ENCODE measurements around the gene HSPB2. TPM values are rescaled to one million over a fixed set of nuclear protein-coding genes. Genes with fewer than 3 reads are reported as not detected.
A peak's percentile ranks its signal among the peaks of the same experiment; 100 is the strongest.
"Not testable (repeated sequence)": the region's sequence is repeated elsewhere in the genome, so short reads cannot be mapped to it uniquely, and the experiment has no call there.

Gene HSPB2
- total RNA-seq, 1 donor from 2014 or later: 16.7 TPM

DNA sequence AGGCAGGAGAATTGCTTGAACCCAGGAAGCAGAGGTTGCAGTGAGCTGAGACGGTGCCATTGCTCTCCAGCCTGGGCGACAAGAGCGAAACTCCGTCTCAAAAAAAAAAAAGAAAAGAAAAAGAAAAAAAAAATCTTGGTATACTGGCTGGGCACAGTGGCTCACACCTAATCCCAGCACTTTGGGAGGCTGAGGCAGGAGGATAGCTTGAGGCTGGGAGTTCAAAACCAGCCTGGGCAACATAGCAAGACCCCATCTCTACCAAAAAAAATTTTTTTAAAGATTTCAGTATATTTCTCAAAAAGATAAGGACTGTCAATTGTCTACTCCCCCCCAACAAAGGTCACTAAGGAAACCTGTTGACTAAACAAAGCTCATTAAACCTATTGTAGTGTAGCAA lies 27.5 kb upstream of the HSPB2 start:
- H3K27ac ChIP-seq (ENCODE audit: low read depth, low read length); H3K27me3 ChIP-seq (ENCODE audit: control insufficient read depth in 3 of 3, insufficient read depth in 3 of 3, low read length in 3 of 3): not testable (repeated sequence)

DNA sequence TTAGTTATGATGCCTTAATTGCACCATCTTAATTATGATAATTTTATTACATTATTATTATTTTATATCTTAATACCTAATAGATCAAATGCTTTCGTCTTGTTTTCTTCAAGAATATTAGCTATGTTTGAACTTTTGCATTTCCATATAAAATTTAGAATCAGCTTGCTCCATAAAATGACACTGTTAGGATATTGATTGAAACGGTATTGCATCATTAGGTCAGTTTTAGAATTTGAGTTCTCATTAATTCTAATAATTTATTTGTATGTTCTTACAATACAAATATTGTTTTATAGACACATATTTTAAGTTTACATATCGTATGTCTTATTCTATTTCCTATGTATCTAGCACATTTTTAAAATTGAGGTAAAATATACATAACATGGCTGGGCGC lies 26.5 kb upstream of the HSPB2 start:
- Histone ChIP-seq H3K4me3 (ENCODE audit: low read length in 3 of 3) (no peak overlapping the region), H3K9me3 (ENCODE audit: control insufficient read depth in 3 of 3, low read length in 3 of 3) (no peaks in the 10 kb centered on the region), H3K9ac (ENCODE audit: low read depth in 1 of 3, low read length in 3 of 3) (no peak overlapping the region), H3K36me3 (ENCODE audit: control insufficient read depth in 3 of 3, insufficient read depth in 3 of 3, low read length in 3 of 3) (no peaks in the 10 kb centered on the region), H3K27me3 (ENCODE audit: control insufficient read depth in 3 of 3, insufficient read depth in 3 of 3, low read length in 3 of 3) (no peaks in the 10 kb centered on the region), H3K27ac (ENCODE audit: low read depth, low read length) (no peak overlapping the region), H3K4me1 (ENCODE audit: control insufficient read depth in 3 of 3, insufficient read depth in 3 of 3, low read length in 3 of 3) (no peaks in the 10 kb centered on the region)

More for the DNA sequence above, 27.5 kb upstream of the HSPB2 start:
- not testable (repeated sequence) for H3K36me3 ChIP-seq (ENCODE audit: control insufficient read depth in 3 of 3, insufficient read depth in 3 of 3, low read length in 3 of 3); H3K9me3 ChIP-seq (ENCODE audit: control insufficient read depth in 3 of 3, low read length in 3 of 3); H3K4me1 ChIP-seq (ENCODE audit: control insufficient read depth in 3 of 3, insufficient read depth in 3 of 3, low read length in 3 of 3); H3K4me3 ChIP-seq (ENCODE audit: low read length in 3 of 3); H3K9ac ChIP-seq (ENCODE audit: low read depth in 1 of 3, low read length in 3 of 3)

DNA sequence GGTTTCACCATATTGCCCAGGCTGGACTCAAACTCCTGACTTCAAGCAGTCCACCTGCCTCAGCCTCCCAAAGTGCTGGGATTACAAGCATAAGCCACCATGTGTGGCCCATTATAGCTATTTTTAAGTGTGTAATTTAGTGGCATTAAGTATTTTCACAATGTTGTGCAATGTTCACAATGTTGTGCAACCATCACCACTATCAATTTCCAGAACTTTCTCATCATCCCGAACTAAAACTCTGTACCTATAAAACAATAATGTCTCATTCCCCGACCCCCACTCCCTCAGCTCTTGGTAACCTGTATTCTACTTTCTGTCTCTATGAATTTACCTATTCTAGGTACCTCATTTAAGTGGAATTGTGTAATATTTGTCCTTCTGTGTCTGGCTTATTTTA lies 25.7 kb upstream of the HSPB2 start:
- no peaks in the 10 kb centered on the region for H3K27me3 ChIP-seq (ENCODE audit: control insufficient read depth in 3 of 3, insufficient read depth in 3 of 3, low read length in 3 of 3)
- no peaks in the 10 kb centered on the region for H3K4me1 ChIP-seq (ENCODE audit: control insufficient read depth in 3 of 3, insufficient read depth in 3 of 3, low read length in 3 of 3)
- no peaks in the 10 kb centered on the region for H3K9me3 ChIP-seq (ENCODE audit: control insufficient read depth in 3 of 3, low read length in 3 of 3)
- no peak overlapping the region for H3K27ac ChIP-seq (ENCODE audit: low read depth, low read length)
- H3K36me3 ChIP-seq (ENCODE audit: control insufficient read depth in 3 of 3, insufficient read depth in 3 of 3, low read length in 3 of 3): no peaks in the 10 kb centered on the region
- H3K4me3 ChIP-seq (ENCODE audit: low read length in 3 of 3): no peak overlapping the region
- no peak overlapping the region for H3K9ac ChIP-seq (ENCODE audit: low read depth in 1 of 3, low read length in 3 of 3)

DNA sequence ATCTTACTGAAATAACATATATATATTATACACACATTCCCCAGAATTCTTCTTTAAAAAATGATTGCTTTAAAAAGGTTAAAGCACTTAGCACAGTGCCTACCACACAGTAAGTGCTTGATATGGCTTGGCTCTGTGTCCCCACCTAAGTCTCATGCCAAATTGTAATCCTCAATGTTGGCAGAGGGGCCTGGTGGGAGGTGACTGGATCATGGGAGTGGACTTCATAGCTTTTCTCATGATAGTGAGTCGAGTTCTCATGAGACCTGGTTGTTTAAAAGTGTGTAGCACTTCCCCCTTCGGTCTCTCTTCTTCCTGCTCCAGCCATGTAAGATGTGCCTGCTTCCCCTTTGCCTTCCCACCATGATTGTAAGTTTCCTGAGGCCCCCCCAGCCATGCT lies 7.1 kb upstream of the HSPB2 start:
- Histone ChIP-seq H3K9me3 (ENCODE audit: control insufficient read depth in 3 of 3, low read length in 3 of 3) (no peaks in the 10 kb centered on the region), H3K27ac (ENCODE audit: low read depth, low read length) (no peak overlapping the region), H3K4me3 (ENCODE audit: low read length in 3 of 3) (no peak overlapping the region)

DNA sequence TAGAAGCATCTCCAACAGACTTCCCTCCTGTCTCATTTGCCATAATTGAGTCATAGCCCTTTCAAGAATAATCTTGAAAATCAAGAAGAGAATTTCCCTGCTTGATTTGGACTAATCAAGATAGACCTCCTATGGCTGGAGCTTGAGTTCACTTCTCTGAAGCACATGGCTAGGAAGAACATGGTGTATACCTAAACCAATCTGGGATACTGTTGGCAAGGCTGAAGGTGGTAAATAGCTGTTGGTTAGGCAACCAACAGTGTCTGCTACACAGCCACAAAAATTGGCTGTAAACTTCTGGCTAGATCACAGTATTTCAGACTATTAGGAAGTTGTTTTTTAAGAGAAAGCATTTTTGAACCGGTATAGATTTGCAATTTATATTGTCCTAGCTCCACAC lies 5.9 kb upstream of the HSPB2 start:
- H3K9ac ChIP-seq (ENCODE audit: low read depth in 1 of 3, low read length in 3 of 3): no peak overlapping the region
- no peaks in the 10 kb centered on the region for H3K9me3 ChIP-seq (ENCODE audit: control insufficient read depth in 3 of 3, low read length in 3 of 3)
- no peaks in the 10 kb centered on the region for H3K27me3 ChIP-seq (ENCODE audit: control insufficient read depth in 3 of 3, insufficient read depth in 3 of 3, low read length in 3 of 3)
- peak overlapping the region; percentile 17 for H3K27ac ChIP-seq (ENCODE audit: low read depth, low read length)
- no peak overlapping the region for H3K4me3 ChIP-seq (ENCODE audit: low read length in 3 of 3)
- H3K36me3 ChIP-seq (ENCODE audit: control insufficient read depth in 3 of 3, insufficient read depth in 3 of 3, low read length in 3 of 3): peaks cover 26 to 28% (median 28%) of the 10 kb centered on the region in 3 donors
- peaks cover 5 to 23% (median 11%) of the 10 kb centered on the region in 3 donors for H3K4me1 ChIP-seq (ENCODE audit: control insufficient read depth in 3 of 3, insufficient read depth in 3 of 3, low read length in 3 of 3)

More for the DNA sequence above, 7.1 kb upstream of the HSPB2 start:
- Histone ChIP-seq H3K36me3 (ENCODE audit: control insufficient read depth in 3 of 3, insufficient read depth in 3 of 3, low read length in 3 of 3) (peaks cover 17 to 23% (median 19%) of the 10 kb centered on the region in 3 donors), H3K4me1 (ENCODE audit: control insufficient read depth in 3 of 3, insufficient read depth in 3 of 3, low read length in 3 of 3) (peaks cover 5 to 16% (median 9%) of the 10 kb centered on the region in 3 donors), H3K9ac (ENCODE audit: low read depth in 1 of 3, low read length in 3 of 3) (no peak overlapping the region), H3K27me3 (ENCODE audit: control insufficient read depth in 3 of 3, insufficient read depth in 3 of 3, low read length in 3 of 3) (no peaks in the 10 kb centered on the region)

DNA sequence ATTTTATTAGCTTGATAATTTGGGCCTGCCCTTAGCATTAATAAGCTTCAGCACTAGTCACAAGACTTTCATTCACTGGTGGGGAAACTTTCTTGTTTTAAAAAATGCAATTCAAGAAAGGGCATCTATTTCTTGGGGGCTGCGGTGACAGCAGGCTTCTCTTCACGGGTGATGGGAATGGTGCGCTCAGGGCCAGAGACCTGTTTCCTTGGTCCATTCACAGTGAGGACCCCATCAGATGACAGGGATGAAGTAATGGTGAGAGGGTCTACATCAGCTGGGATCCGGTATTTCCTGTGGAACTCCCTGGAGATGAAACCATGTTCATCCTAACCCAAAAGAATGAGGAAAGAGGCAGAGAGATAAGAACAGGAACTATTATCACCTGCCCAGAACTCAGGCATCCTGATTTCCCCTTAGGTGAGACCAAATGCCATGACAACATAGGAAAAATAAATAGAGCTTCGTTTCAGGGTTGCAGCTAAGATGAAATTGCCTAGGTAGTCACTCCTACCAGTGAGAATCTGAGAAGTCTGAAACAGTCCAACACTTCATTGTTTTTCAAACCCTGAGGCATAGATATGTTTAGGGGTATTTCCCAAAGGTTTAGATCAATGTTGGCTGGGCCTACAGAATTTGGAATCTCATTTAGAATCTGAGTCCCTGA lies 3.8 kb upstream of the HSPB2 start:
- Histone ChIP-seq H3K27me3 (ENCODE audit: control insufficient read depth in 3 of 3, insufficient read depth in 3 of 3, low read length in 3 of 3) (no peaks in the 10 kb centered on the region), H3K27ac (ENCODE audit: low read depth, low read length) (peak overlapping the region; percentile 98), H3K9ac (ENCODE audit: low read depth in 1 of 3, low read length in 3 of 3) (peak overlapping the region; percentile 38 to 97 (median 88)), H3K36me3 (ENCODE audit: control insufficient read depth in 3 of 3, insufficient read depth in 3 of 3, low read length in 3 of 3) (peaks cover 26 to 28% (median 28%) of the 10 kb centered on the region in 3 donors), H3K4me1 (ENCODE audit: control insufficient read depth in 3 of 3, insufficient read depth in 3 of 3, low read length in 3 of 3) (peaks cover 14 to 34% (median 18%) of the 10 kb centered on the region in 3 donors), H3K9me3 (ENCODE audit: control insufficient read depth in 3 of 3, low read length in 3 of 3) (no peaks in the 10 kb centered on the region), H3K4me3 (ENCODE audit: low read length in 3 of 3) (peak overlapping the region; percentile 82 to 92 (median 86))

DNA sequence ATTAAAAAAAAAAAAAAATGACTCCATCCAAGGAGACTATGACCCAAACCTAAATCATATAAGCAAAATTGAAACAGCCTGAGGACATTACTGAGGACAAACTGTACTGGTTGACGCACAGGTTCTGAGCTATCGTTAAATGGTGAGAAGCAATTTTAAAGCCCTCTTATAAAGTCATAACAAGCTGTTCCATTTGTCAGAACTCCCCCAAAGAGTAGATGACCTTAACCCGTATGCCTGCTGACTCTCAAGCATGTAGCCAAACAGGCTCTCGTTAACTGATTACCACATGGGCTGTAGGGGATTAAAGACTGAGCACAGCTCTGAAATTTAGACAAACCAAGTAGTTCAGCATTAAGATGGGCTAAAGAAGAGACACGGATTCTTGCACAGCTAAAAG lies 3.2 kb upstream of the HSPB2 start:
- H3K27ac ChIP-seq (ENCODE audit: low read depth, low read length): peak overlapping the region; percentile 98
- no peaks in the 10 kb centered on the region for H3K27me3 ChIP-seq (ENCODE audit: control insufficient read depth in 3 of 3, insufficient read depth in 3 of 3, low read length in 3 of 3)
- no peaks in the 10 kb centered on the region for H3K9me3 ChIP-seq (ENCODE audit: control insufficient read depth in 3 of 3, low read length in 3 of 3)
- peaks cover 20 to 40% (median 24%) of the 10 kb centered on the region in 3 donors for H3K4me1 ChIP-seq (ENCODE audit: control insufficient read depth in 3 of 3, insufficient read depth in 3 of 3, low read length in 3 of 3)
- peak overlapping the region; percentile 88 to 97 (median 97) for H3K9ac ChIP-seq (ENCODE audit: low read depth in 1 of 3, low read length in 3 of 3)
- peaks cover 26 to 28% (median 28%) of the 10 kb centered on the region in 3 donors for H3K36me3 ChIP-seq (ENCODE audit: control insufficient read depth in 3 of 3, insufficient read depth in 3 of 3, low read length in 3 of 3)
- H3K4me3 ChIP-seq (ENCODE audit: low read length in 3 of 3): peak overlapping the region; percentile 82 to 92 (median 86)

DNA sequence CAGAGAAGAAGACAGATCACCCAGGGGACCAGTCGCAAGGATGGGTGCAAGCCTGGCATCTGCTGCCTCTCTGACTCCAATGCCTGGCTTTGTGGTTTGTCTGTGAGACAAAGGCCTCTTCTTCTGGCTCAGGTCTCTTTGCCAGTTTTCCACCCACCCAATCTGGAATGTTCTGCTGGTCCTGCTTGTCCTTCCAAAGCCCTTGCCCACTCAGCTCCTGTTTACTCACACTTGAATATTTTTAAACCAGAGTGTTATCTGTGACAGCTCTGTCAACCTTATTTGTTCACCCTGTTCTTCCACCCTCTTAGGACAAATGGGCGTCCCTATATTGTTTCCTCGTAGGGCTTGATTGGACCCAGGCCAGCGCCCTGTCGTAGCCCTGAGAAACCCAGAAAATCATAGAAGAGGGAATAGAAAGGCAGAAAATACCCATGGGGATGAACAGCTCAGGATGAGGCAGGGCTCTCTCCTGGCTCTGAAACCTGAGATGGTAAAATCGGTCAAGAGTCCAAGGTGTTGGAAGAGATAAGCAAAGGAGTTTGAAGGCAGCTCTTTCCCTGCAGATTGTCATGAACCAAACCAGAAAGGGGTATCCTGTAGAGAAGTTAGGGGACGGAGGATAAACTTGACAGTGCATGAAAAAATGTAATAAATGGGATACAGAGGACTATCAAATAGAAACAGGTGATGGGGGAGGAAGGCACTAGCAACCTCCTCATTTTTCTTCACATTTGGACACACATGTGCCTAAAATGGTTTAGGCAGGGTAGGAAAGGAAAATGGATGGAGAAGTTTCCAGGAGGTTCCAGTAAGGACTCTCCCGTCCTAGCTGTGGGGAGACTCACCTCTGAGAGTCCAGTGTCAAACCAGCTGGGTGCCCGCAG lies 1.6 kb upstream of the HSPB2 start:
- H3K4me1 ChIP-seq (ENCODE audit: control insufficient read depth in 3 of 3, insufficient read depth in 3 of 3, low read length in 3 of 3): peaks cover 26 to 47% (median 31%) of the 10 kb centered on the region in 3 donors
- H3K36me3 ChIP-seq (ENCODE audit: control insufficient read depth in 3 of 3, insufficient read depth in 3 of 3, low read length in 3 of 3): peaks cover 26 to 28% (median 28%) of the 10 kb centered on the region in 3 donors
- H3K9ac ChIP-seq (ENCODE audit: low read depth in 1 of 3, low read length in 3 of 3): peak overlapping the region; percentile 88 to 97 (median 97)
- peak overlapping the region; percentile 82 to 92 (median 86) for H3K4me3 ChIP-seq (ENCODE audit: low read length in 3 of 3)
- no peaks in the 10 kb centered on the region for H3K9me3 ChIP-seq (ENCODE audit: control insufficient read depth in 3 of 3, low read length in 3 of 3)
- peak overlapping the region; percentile 98 for H3K27ac ChIP-seq (ENCODE audit: low read depth, low read length)
- no peaks in the 10 kb centered on the region for H3K27me3 ChIP-seq (ENCODE audit: control insufficient read depth in 3 of 3, insufficient read depth in 3 of 3, low read length in 3 of 3)

DNA sequence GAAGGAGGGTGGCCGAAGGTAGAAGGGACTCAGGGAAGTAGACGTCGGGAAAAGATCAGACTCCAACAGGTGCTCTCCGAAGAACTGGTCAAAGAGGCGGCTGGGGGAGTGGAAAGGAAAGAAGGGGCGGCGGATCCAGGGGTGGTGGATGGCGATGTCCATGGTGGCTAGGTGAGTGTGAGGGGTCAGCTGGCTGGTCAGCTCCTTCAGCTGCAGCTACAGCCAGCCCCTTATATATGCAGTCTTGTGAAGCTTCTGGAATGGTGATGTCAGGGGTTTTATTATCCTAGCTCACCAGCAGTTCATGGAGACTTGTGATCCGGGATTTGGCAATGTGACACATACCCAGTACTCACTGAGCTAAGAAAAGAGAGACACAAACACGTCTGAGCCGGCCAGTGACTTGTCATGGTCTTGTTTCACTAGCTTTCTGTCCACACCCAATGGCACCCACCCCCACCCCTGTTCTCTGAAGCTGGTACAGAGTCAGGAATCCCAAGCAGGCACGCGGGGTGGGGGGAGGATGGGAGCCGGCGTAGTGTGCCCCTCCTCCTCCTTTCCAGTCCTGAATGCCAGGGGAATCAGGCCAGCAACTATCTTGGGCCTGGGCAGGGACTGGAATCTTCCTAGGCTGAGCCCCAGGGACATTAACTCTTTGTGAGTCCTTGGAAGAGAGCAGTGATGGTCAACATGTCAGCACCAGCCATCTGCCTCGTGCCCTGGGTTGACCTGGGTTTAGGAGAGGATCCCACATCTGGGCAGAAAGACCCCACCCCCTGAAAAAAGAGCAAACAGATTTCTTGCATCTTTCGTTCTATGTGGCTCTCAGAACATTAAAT lies 752 bp upstream of the HSPB2 start, which contains the start of gene CRYAB:
CRYAB (minus strand) TSS at position 208 of the 839 bp plus-strand sequence; CDS start at position 162, 46 bp downstream.
- no peaks in the 10 kb centered on the region for H3K27me3 ChIP-seq (ENCODE audit: control insufficient read depth in 3 of 3, insufficient read depth in 3 of 3, low read length in 3 of 3)
- peak within 1 kb of the TSS; percentile 98 for H3K27ac ChIP-seq (ENCODE audit: low read depth, low read length)
- peak within 1 kb of the TSS; percentile 88 to 97 (median 97) for H3K9ac ChIP-seq (ENCODE audit: low read depth in 1 of 3, low read length in 3 of 3)
- no peaks in the 10 kb centered on the region for H3K9me3 ChIP-seq (ENCODE audit: control insufficient read depth in 3 of 3, low read length in 3 of 3)
- H3K4me3 ChIP-seq (ENCODE audit: low read length in 3 of 3): peak within 1 kb of the TSS; percentile 82 to 92 (median 86)
- peaks cover 26 to 28% (median 28%) of the 10 kb centered on the region in 3 donors for H3K36me3 ChIP-seq (ENCODE audit: control insufficient read depth in 3 of 3, insufficient read depth in 3 of 3, low read length in 3 of 3)
- peaks cover 26 to 47% (median 31%) of the 10 kb centered on the region in 3 donors for H3K4me1 ChIP-seq (ENCODE audit: control insufficient read depth in 3 of 3, insufficient read depth in 3 of 3, low read length in 3 of 3)
